GM19239 (cell line): ENCODE results near the gene ZCRB1.

Experiments
- DNase-seq: peaks from one replicate; pipeline ENCODE4 v3.0.0; 2011; ENCODE audit warnings: low spot score; ENCODE audit not compliant: insufficient read length
- FAIRE-seq: peaks from 2 replicates; lab custom pipeline; 2011; peaks lifted over from hg19 to GRCh38; lab: Jason Lieb, UNC

ZCRB1 gene

DNA sequence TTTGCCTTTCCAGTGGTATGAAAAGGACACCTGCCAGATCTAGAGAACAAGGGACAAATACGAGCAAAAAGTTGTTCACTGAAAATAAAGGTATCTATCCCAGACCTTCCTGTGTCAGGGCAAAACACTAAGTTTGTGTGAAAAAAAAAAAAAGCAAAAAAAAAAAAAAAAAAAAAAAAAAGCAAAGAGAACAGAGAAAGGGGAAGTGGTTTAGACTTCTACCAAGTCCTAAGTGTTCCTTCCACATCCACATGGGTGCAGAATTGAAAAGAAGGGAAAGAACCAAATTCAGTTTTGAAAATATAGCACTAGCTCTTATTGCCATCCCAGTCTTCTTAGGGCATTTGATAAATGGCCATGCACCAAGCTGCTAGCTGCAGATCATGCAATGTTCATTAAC is 41.7 kb downstream of the ZCRB1 start:
- DNase-seq (no peak), FAIRE-seq (no peak)

DNA sequence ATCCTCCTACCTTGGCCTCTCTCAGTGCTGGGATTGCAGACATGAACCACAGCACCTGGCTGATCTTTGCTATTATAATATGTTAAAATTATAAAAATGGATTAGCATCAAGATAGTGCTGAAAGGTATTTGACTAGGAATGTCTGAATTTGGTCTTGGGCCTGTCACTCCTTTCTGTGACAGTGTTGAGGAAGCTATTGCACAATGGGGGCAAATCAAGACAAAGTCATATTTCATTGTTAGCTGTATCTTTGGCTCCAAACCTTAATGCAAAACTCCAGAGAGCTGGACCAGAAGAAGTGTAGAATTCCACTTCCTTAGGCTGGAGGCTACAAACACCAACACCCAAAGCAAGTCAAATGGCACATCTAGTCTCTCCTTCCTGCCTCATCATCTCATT is 42.2 kb downstream of the ZCRB1 start:
- no peak for FAIRE-seq
- no peak for DNase-seq

DNA sequence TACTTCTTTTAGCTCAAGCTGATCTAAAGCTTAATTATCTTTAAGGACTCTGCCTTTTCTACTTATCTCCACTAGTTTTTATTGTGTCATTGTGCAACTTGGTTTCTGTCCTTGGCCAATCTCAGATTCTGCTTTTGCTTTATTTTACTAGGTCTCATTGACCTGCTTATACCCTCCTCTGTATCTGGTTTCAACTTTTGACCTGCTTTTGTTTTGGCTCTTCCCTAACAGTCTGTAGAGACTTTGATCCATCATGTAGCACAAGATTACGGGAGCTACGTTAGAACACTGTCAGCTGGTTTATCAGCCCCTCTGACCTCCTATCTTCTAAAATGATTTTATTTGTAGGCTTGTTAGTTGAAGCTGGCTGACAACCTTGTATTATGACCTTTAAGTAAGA is 43.6 kb downstream of the ZCRB1 start:
- no peak for FAIRE-seq

DNA sequence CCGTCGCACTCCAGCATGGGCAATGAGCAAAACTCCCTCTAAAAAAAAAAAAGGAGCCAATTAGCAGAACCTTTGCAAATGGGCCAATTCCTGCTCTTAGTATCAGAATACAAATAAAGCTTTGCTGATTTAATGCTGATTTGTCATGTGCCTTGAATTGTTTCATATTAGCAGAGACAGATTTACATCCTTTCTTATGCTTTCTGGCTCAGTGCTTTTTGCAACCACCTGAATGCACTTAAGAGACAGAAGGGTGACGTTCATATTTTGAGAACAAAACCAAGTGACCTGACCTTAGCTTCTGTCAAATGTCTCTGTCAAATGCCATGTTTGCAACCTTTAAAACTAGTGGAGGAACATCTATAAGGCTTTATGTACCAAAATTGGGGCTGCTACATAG is 44.0 kb downstream of the ZCRB1 start:
- FAIRE-seq: no peak
- no peak for DNase-seq

More for the DNA sequence above, 43.6 kb downstream of the ZCRB1 start:
- no peak for DNase-seq

DNA sequence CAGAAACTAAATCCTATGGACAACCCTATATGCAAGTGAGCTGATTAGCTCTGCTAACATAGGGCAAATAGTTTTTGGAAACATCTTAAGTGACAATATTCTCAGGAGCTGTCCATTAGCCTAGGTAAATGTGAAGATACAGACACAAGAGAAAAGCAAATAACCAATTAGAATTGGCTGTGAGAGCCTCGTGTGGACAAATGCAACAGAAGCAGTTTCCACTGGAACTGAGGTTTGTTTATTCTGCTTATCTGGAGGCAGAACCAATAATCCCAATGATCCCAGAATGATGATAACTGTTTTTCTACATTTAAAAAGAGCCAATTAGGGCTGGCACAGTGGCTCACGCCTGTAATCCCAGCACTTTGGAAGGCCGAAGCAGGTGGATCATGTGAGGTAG is 44.6 kb downstream of the ZCRB1 start:
- FAIRE-seq (no peak), DNase-seq (no peak)

DNA sequence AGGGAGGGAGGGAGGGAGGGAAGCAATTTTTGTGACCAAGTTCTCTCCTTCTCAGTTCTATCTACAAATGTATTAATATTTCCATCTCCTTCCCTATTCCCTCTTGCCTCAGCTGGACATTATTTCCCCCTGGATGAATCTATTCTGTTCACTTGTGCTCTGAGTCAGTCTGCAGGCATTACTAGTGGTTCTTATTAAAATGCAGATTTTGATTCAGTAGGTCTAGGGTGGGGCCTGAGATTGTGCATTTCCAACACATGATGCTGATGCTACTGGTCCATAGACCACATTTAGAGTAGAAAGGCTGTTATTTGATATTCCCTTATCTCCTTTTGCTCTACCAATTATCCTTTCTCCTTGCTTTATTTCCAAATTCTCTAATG is 47.8 kb downstream of the ZCRB1 start:
- DNase-seq (no peak), FAIRE-seq (no peak)

DNA sequence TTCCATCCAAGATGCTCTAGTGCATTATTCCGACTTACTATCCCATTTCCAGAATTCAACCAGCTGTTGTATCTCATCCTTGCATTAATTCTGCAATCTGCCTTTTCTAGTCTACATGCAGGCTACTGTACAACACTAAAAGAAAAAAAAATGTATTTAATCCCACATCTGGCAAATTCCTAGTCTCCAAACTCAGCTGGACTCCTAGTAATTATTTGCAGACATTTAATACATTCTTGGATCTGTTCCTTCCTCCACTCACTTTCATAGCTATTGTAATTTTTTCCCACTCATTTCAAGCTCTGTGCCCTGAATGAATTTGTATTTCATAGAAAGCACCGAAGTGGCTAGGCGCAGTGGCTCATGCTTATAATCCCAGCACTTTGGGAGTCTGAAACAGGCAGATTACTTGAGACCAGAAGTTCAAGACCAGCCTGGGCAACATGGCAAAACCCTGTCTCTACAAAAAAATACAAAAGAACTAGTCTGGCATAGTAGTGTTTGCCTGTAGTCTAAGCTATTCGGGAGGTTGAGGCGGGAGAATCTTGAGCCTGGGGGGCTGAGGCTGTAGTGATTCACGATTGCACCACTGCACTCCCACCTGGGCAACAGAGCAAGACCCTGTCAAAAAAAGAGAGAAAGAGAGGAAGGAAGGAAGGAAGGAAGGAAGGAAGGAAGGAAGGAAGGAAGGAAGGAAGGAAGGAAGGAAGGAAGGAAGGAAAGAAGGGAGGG is 48.3 kb downstream of the ZCRB1 start:
- FAIRE-seq (no peak), DNase-seq (no peak)

DNA sequence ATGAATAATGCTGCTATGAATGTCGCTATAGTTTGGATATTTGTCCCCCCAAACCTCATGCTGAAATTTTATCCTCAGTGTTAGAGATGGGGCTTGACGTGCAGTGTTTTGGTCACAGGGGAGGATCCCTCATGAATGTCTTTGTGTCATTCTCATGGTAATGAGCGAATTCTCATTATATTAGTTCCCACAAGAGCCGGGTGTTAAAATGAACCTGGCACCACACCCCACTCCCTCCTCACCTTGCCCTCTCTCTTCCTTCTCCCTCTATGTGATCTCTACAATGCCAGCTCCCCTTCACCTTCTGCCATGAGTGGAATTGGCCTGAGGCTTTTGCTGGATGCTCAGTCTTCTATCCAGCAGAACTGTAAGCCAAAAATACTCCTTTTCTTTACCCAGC is 50.4 kb downstream of the ZCRB1 start:
- FAIRE-seq: no peak
- no peak for DNase-seq

DNA sequence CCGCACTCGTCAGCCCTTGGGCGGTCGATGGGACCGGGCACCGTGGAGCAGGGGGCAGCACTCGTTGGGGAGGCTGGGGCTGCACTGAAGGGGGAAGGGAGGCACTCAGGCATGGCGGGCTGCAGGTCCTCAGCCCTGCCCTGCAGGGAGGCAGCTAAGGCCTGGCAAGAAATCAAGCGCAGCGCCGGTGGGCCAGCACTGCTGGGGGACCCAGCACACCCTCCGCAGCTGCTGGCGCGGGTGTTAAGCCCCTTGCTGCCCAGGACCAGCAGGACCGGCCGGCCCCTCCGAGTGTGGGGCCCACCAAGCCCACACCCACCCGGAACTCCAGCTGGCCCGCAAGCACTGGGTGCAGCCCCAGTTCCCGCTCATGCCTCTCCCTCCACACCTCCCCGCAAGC is 52.2 kb downstream of the ZCRB1 start:
- FAIRE-seq (no peak), DNase-seq (no peak)

DNA sequence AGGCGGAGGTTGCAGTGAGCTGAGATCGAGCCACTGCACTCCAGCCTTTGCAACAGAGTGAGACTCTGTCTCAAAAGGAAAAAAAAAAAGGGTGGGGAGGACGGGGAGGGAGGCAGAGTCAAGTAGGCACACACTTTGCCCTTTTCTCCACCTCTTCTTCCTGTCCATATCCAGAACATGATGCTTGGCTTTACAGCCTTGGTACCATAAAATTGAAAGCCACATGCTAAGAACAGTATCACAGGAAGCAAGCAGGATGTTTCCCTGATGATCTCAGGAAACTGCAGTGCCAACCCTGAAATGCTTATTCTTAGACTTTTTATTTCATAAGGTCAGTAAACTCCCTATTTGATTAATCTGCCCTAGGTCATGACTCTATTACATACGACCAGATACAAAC is 55.3 kb downstream of the ZCRB1 start:
- no peak for FAIRE-seq
- DNase-seq: no peak

DNA sequence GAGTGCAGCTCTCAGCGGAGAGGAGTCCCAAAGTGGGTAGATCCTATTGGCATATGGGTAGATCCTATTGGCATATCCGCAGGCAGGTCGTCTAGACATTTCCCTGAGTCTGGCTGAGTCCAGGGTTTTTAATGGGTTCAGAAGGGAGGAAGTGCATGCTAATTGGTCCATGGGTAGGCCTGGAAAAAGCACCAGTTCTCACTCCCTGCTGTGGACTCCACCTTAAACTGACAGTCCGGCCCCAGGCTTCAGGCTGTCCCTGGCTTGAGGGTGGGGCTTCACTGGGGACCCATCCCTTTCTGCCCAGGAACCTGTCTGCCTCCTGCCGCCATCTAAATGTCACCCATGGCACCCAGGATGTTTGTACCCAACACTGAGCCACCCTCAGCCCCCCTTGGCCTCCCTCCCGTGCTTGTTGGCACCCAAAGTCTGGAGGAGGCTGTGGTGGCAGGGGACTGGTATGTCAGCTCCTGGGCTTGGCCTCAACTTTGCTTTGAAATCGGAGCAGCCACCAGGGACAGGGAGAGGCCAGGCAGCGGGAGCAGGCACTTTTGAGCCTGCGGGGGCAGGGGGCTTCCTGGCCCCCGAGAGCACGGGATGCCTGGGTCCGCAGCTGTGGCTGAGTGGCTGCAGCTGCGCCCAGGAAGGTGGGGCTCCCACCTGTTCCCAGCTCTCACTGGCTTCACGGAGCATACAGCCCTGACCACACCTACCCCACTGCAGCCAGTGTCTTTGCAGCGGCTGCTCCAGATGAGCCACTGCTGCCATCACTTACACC is 58.3 kb downstream of the ZCRB1 start:
- DNase-seq: no peak
- FAIRE-seq: no peak

DNA sequence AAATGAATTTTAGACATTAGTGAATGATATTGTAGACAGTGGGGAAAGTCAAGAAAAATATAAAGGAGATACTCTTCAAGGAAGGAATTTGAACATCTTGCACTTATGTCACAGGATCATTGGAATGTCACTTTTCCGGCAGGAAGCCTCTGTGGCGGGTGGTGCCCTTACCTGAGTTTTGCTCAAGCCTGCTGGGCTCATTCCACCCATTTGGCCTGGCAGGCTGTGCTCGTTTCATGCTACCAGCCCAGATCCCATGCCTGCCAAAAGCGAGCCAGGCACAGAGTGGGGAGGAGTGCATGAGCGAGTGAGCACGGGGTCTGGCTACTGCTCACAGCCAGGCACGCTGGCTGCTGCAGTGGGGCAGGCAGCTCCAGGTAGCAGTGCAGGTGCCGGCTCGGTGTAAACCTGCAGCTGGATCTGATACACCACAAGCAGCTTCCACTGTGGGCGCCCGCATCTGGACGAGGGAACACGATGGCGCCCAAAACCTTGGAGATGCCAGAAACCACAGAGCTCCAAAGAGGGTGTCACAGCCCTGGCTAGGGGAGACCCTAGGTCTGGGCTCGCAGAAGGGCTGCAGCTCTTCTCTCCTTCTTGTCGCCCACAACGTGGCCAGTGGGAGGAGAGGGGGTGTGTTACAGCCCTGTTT is 59.2 kb downstream of the ZCRB1 start:
- DNase-seq: no peak
- no peak for FAIRE-seq

DNA sequence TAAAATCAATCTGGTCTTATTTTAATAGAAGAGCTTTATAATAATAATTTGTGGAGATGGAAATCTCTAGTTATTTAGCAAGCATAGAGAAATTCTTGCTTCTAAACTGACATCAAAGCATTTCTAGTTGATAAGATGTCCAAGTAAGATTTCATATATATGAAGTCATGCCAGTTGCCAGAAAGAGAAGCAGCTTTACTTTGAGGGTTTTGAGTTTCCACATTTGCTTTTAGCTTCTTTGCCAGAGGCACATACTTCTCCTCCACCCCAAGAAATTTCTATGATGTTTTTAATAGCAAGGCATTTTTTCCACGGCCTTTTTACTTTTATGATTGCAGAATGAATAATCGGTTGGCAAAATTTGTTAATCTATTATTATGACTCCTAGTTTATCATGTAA is 63.6 kb downstream of the ZCRB1 start:
- FAIRE-seq (no peak), DNase-seq (no peak)
